Endothelial cell of umbilical vein (primary cell): ENCODE measurements around the gene SPAM1.

Source experiments
- CTCF ChIP-seq, 2 donors: IDR thresholded peaks; 1 replicate in 1 of 2; 2 replicates in 1 of 2; pipeline ENCODE4 v1.5.1; 2011; ENCODE audit warnings: low read length in 2 of 2, mild to moderate bottlenecking in 2 of 2, moderate library complexity in 2 of 2, control low read depth in 1 of 2, inconsistent platforms in 1 of 2, low read depth in 1 of 2; ENCODE audit not compliant: insufficient read depth in 1 of 2; ENCODE audit errors: extremely low read depth in 1 of 2
- JUN ChIP-seq: IDR thresholded peaks from 2 replicates; pipeline ENCODE4 v1.6.1; 2011; ENCODE audit warnings: borderline replicate concordance, low read depth; ENCODE audit not compliant: insufficient read length, insufficient read depth
- MAX ChIP-seq: IDR thresholded peaks from 2 replicates; pipeline ENCODE4 v1.6.1; 2011; ENCODE audit not compliant: insufficient read depth, insufficient read length
- POLR2A ChIP-seq: IDR thresholded peaks from 2 replicates; pipeline ENCODE4 v1.6.1; 2012; ENCODE audit warnings: low read depth, mild to moderate bottlenecking, control low read depth, low read length
- POLR2AphosphoS5 ChIP-seq: IDR thresholded peaks from 2 replicates; pipeline ENCODE4 v1.6.1; 2012; ENCODE audit warnings: low read depth, mild to moderate bottlenecking, control low read depth, low read length, moderate library complexity; ENCODE audit not compliant: insufficient read depth

GRCh38 chr7:123987445-123987844 lies 62.4 kb downstream of the SPAM1 start:
- no peak for TF ChIP-seq CTCF (IDR thresholded peaks at IDR 0.05; ENCODE audit: extremely low read depth in 1 of 2, insufficient read depth in 1 of 2, low read depth in 1 of 2, low read length in 2 of 2)
- TF ChIP-seq MAX: no peak
- TF ChIP-seq JUN: no peak
- TF ChIP-seq POLR2AphosphoS5: no peak
- TF ChIP-seq POLR2A: no peak
